GM12892 (cell line): ENCODE data around the gene CNTNAP3B.
"Not testable (repeated sequence)": the region's sequence is repeated elsewhere in the genome, so short reads cannot be mapped to it uniquely, and the experiment has no call there.

Experiments
- DNase-seq: peaks from one replicate; pipeline ENCODE4 v3.0.0; 2011; ENCODE audit not compliant: insufficient read length
- FAIRE-seq: peaks from 2 replicates; lab custom pipeline; 2011; peaks lifted over from hg19 to GRCh38; lab: Jason Lieb, UNC

Gene CNTNAP3B

GRCh38 chr9:41991607-41992006 is 137.6 kb downstream of the CNTNAP3B start:
- DNase-seq, FAIRE-seq: not testable (repeated sequence)

GRCh38 chr9:41980271-41980670 is 149.0 kb downstream of the CNTNAP3B start:
- not testable (repeated sequence) for FAIRE-seq

GRCh38 chr9:41977965-41978600 is 151.1 kb downstream of the CNTNAP3B start:
- FAIRE-seq, DNase-seq: not testable (repeated sequence)

More at GRCh38 chr9:41980271-41980670, 149.0 kb downstream of the CNTNAP3B start:
- not testable (repeated sequence) for DNase-seq

- FAIRE-seq, DNase-seq: not testable (repeated sequence)
Observed at GRCh38 chr9:41974906-41975305, 154.3 kb downstream of the CNTNAP3B start.

- DNase-seq, FAIRE-seq: not testable (repeated sequence)
Observed at GRCh38 chr9:41953007-41953406, 176.2 kb downstream of the CNTNAP3B start.

- not testable (repeated sequence) for DNase-seq, FAIRE-seq
Observed at GRCh38 chr9:41941738-41942137, 187.5 kb downstream of the CNTNAP3B start.

GRCh38 chr9:41938143-41938542 is 191.1 kb downstream of the CNTNAP3B start:
- not testable (repeated sequence) for FAIRE-seq

GRCh38 chr9:41935727-41936126 is 193.5 kb downstream of the CNTNAP3B start:
- DNase-seq, FAIRE-seq: not testable (repeated sequence)

More at GRCh38 chr9:41938143-41938542, 191.1 kb downstream of the CNTNAP3B start:
- not testable (repeated sequence) for DNase-seq

- not testable (repeated sequence) for DNase-seq, FAIRE-seq
Observed at GRCh38 chr9:41929172-41929571, 200.1 kb downstream of the CNTNAP3B start.

GRCh38 chr9:41917374-41917773 is 211.9 kb downstream of the CNTNAP3B start:
- not testable (repeated sequence) for FAIRE-seq, DNase-seq

- not testable (repeated sequence) for DNase-seq
Observed at GRCh38 chr9:41905488-41905887, 223.7 kb downstream of the CNTNAP3B start.

GRCh38 chr9:41902762-41903161 is 226.5 kb downstream of the CNTNAP3B start:
- FAIRE-seq, DNase-seq: not testable (repeated sequence)

More at GRCh38 chr9:41905488-41905887, 223.7 kb downstream of the CNTNAP3B start:
- FAIRE-seq, result not testable (repeated sequence)

- not testable (repeated sequence) for FAIRE-seq, DNase-seq
Observed at GRCh38 chr9:41898720-41899343, 230.4 kb downstream of the CNTNAP3B start.

GRCh38 chr9:41874557-41874956 is 254.7 kb downstream of the CNTNAP3B start:
- FAIRE-seq, DNase-seq: not testable (repeated sequence)

GRCh38 chr9:41855422-41855821 is 273.8 kb downstream of the CNTNAP3B start:
- DNase-seq, FAIRE-seq: not testable (repeated sequence)

GRCh38 chr9:41851848-41852740 is 277.1 kb downstream of the CNTNAP3B start:
- FAIRE-seq, DNase-seq: not testable (repeated sequence)

- FAIRE-seq, DNase-seq: not testable (repeated sequence)
Observed at GRCh38 chr9:41847829-41848228, 281.4 kb downstream of the CNTNAP3B start.
